Natural killer cell (primary cell): ENCODE results near the gene PLCH1. TPM values are rescaled to one million over a fixed set of nuclear protein-coding genes. Genes with fewer than 3 reads are reported as not detected.

ENCODE experiments used
- ATAC-seq, 3 donors: fragments of 150-1000 bp in 2 of 3; fragments of 200-7000 bp in 1 of 3; cut with Tn5 transposase; 1 replicate in 1 of 3; 2 replicates in 2 of 3; pipeline ENCODE4 v1.10.0; 2021; ENCODE audit warnings: mild to moderate bottlenecking in 2 of 3, moderate library complexity in 2 of 3
- DNase-seq, 2 donors: peaks; one replicate each; pipeline versions ENCODE4 v3.0.0 to v3.0.0-alpha.2; 2013 to 2021; ENCODE audit warnings: mixed read lengths in 1 of 2
- H3K27ac ChIP-seq: one replicate; pipeline ENCODE4 v1.5.1; 2013; ENCODE audit warnings: mild to moderate bottlenecking, low read length
- H3K27me3 ChIP-seq: one replicate; pipeline ENCODE4 v1.6.1; 2013; ENCODE audit warnings: low read length; ENCODE audit not compliant: control insufficient read depth, insufficient read depth
- H3K36me3 ChIP-seq: one replicate; pipeline ENCODE4 v1.6.1; 2013; ENCODE audit warnings: low read length; ENCODE audit not compliant: control insufficient read depth, insufficient read depth
- H3K4me1 ChIP-seq: one replicate; pipeline ENCODE4 v1.6.1; 2013; ENCODE audit warnings: low read length; ENCODE audit not compliant: control insufficient read depth, insufficient read depth
- H3K4me3 ChIP-seq: one replicate; pipeline ENCODE4 v1.5.1; 2013; ENCODE audit warnings: low read length
- H3K9me3 ChIP-seq: one replicate; pipeline ENCODE4 v1.6.1; 2013; ENCODE audit warnings: low read length; ENCODE audit not compliant: control insufficient read depth, insufficient read depth
- H3K27ac Mint-ChIP-seq, 2 donors: one replicate each; pipeline ENCODE4 v1.8.0; 2022; ENCODE audit warnings: mild to moderate bottlenecking in 2 of 2, mixed read lengths in 2 of 2, moderate library complexity in 1 of 2
- H3K27me3 Mint-ChIP-seq, 2 donors: one replicate each; pipeline ENCODE4 v1.8.0; 2022; ENCODE audit warnings: low read depth in 2 of 2, mixed read lengths in 2 of 2
- H3K36me3 Mint-ChIP-seq: one replicate; pipeline ENCODE4 v1.8.0; 2022; ENCODE audit warnings: mixed read lengths
- H3K4me1 Mint-ChIP-seq, 2 donors: one replicate each; pipeline ENCODE4 v1.8.0; 2022; ENCODE audit warnings: mixed read lengths in 2 of 2
- H3K4me3 Mint-ChIP-seq: one replicate; pipeline ENCODE4 v1.8.0; 2022; ENCODE audit warnings: mild to moderate bottlenecking, moderate library complexity, mixed read lengths
- H3K9me3 Mint-ChIP-seq, 2 donors: one replicate each; pipeline ENCODE4 v1.8.0; 2022; ENCODE audit warnings: mixed read lengths in 2 of 2
- CTCF ChIP-seq: fragments of 200-600 bp; IDR thresholded peaks from one replicate; pipeline ENCODE4 v1.8.0; 2022; ENCODE audit warnings: antibody characterized with exemption
- WGBS: methylation state at CpG from one replicate; pipeline ENCODE4 v1.1.7; 2013; ENCODE audit warnings: missing lambda C conversion rate; ENCODE audit not compliant: insufficient coverage; 5-methylcytosine and 5-hydroxymethylcytosine counted together
- intact Hi-C: fragments of 100-400 bp; cut with micrococcal nuclease; formaldehyde crosslinking; loops from one replicate; pipeline ENCODE4 v1.14.2; 2022
- total RNA-seq, 4 donors: library from RNA; stranded (reverse); fragments of 120-200 nt in 1 of 4; gene quantifications; one replicate each; pipeline versions ENCODE4 v1.2.3 to v1.2.4, GENCODE V29; 2013 to 2022

PLCH1 gene
- total RNA-seq, 3 donors from 2014 or later (not counting 1 experiment from before 2014, with no cell fraction given): 0.05 to 0.26 (median 0.08) TPM

DNA sequence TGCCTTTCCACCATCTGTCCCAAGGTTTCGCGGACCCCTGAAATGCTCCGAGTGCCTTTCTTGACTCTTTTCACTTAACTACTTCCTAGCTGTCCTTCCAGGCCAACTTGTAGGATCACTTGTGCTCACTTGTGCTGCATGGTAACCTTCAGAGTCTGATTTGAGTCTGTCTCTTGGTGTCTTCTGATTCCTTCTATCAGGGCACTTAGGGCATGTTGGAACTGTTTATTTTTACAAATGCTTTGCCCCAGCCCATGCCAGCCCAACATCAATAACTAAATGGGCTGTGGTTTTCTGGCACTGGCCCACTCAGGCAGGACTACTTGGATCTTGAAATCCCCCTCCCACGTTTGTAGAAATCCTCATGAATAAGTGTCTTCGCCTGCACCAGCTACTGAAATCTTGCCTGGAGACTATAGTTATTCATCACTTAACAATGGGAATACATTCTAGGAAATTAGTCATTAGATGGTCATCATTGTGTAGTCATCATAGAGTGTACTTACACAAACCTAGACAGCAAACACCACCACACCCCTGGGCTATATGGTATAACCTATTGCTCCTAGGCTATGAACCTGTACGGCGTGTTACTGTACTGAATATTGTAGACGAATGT is 328.3 kb downstream of the PLCH1 start:
- intact Hi-C loops: no loop called here
- H3K4me3 ChIP-seq: no peak overlapping the region
- H3K4me1 Mint-ChIP-seq: no peaks in the 10 kb centered on the region

GRCh38 chr3:155412904-155413303 is 332.0 kb downstream of the PLCH1 start:
- Histone ChIP-seq H3K36me3 (no peaks in the 10 kb centered on the region), H3K4me3 (no peak overlapping the region), H3K27me3 (no peaks in the 10 kb centered on the region), H3K9me3 (no peaks in the 10 kb centered on the region), H3K27ac (no peak overlapping the region), H3K4me1 (no peaks in the 10 kb centered on the region)
- no peaks in the 10 kb centered on the region for H3K9me3 Mint-ChIP-seq
- DNase-seq (no peak), ATAC-seq (no peak)
- H3K27ac Mint-ChIP-seq: no peak overlapping the region
- no peaks in the 10 kb centered on the region for H3K36me3 Mint-ChIP-seq
- H3K4me3 Mint-ChIP-seq: no peak overlapping the region
- WGBS: 94% methylated on average over 3 of the region's 3 CpGs
- intact Hi-C loops: no loop called here
- H3K4me1 Mint-ChIP-seq: no peaks in the 10 kb centered on the region
- H3K27me3 Mint-ChIP-seq: no peaks in the 10 kb centered on the region
- no peak for TF ChIP-seq CTCF

More for the DNA sequence above, 328.3 kb downstream of the PLCH1 start:
- Mint-ChIP-seq H3K36me3 (no peaks in the 10 kb centered on the region), H3K27ac (no peak overlapping the region), H3K4me3 (no peak overlapping the region), H3K27me3 (no peaks in the 10 kb centered on the region), H3K9me3 (no peaks in the 10 kb centered on the region)
- H3K27me3 ChIP-seq: no peaks in the 10 kb centered on the region
- H3K9me3 ChIP-seq: no peaks in the 10 kb centered on the region
- ATAC-seq (no peak), DNase-seq (no peak)
- no peak for TF ChIP-seq CTCF
- no peaks in the 10 kb centered on the region for H3K4me1 ChIP-seq
- WGBS: 91% methylated on average over 8 of the region's 8 CpGs
- H3K27ac ChIP-seq: no peak overlapping the region
- no peaks in the 10 kb centered on the region for H3K36me3 ChIP-seq

DNA sequence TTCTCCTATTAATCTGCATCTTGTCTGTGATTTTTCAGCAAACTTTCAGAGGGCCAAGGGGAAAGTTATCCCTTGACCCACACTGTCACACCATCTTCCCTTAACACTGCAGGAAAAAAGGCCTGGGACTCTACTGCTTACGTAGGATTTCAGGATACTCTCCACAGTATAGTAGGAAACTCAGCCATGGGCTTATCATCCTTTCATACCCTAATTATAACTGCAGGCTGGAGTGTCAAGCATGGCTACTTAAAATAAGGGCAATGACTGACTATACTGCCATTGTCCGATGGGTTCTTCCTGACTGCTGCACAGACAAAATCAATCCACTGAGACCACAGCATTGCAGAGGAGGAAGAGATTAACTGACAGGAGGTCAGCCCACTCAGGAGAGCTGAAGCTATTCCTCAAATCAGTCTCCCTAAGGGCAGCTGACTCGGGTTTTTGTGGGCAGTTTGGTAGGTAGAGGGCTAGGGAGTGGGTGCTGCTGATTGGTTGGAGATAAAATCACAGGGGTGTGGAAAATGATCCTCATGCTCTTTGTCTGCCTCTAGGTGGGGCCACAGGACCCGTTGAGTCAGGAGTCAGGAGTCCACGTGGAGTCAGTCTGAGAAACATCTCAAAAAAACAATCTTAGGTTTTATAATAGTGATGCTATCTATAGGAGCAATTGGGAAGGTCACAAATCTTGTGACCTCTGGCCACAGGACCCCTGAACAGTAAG is 333.2 kb downstream of the PLCH1 start:
- Mint-ChIP-seq H3K36me3 (no peaks in the 10 kb centered on the region), H3K4me3 (no peak overlapping the region), H3K27me3 (no peaks in the 10 kb centered on the region), H3K4me1 (no peaks in the 10 kb centered on the region), H3K9me3 (no peaks in the 10 kb centered on the region), H3K27ac (no peak overlapping the region)
- intact Hi-C loops: no loop called here
- DNase-seq (no peak), ATAC-seq (no peak)
- H3K4me1 ChIP-seq: no peaks in the 10 kb centered on the region
- WGBS: 78% methylated on average over 5 of the region's 5 CpGs
- no peak overlapping the region for H3K4me3 ChIP-seq
- no peaks in the 10 kb centered on the region for H3K27me3 ChIP-seq
- H3K9me3 ChIP-seq: no peaks in the 10 kb centered on the region
- no peaks in the 10 kb centered on the region for H3K36me3 ChIP-seq
- H3K27ac ChIP-seq: no peak overlapping the region
- no peak for TF ChIP-seq CTCF
